ENCODE measurements around the gene AQP6. TPM values are rescaled to one million over a fixed set of nuclear protein-coding genes. Genes with fewer than 3 reads are reported as not detected.

AQP6 gene
- polyA plus RNA-seq, 1 of the 3 experiments (the other 2 are of a cell fraction), result 0.10 TPM

DNA sequence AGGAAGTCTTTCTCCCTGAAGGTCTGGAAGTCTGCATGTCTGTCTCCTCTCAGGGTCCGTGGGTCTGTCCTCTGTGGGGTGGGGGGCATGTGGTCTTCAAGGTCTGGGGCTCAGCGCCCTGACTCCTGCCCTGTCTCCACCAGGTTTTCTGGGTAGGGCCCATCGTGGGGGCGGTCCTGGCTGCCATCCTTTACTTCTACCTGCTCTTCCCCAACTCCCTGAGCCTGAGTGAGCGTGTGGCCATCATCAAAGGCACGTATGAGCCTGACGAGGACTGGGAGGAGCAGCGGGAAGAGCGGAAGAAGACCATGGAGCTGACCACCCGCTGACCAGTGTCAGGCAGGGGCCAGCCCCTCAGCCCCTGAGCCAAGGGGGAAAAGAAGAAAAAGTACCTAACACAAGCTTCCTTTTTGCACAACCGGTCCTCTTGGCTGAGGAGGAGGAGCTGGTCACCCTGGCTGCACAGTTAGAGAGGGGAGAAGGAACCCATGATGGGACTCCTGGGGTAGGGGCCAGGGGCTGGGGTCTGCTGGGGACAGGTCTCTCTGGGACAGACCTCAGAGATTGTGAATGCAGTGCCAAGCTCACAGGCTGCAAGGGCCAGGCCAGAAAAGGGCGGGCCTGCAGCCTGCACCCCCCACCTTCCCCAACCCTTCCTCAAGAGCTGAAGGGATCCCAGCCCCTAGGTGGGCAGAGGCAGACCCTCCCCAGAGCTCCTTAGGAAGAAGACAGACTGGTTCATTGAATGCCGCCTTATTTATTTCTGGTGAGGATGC is 7.7 kb upstream of the AQP6 start (continued):
- TF ChIP-seq, protein P1, sequence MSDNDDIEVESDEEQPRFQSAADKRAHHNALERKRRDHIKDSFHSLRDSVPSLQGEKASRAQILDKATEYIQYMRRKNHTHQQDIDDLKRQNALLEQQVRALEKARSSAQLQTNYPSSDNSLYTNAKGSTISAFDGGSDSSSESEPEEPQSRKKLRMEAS (IDR thresholded peaks at IDR 0.05; ENCODE audit: low read depth), result no peak
- TF ChIP-seq TEAD4 (IDR thresholded peaks at IDR 0.05; ENCODE audit: borderline replicate concordance, insufficient read depth) (no peak), CHD2 (IDR thresholded peaks at IDR 0.05; ENCODE audit: low read length, partially characterized antibody) (no peak)

DNA sequence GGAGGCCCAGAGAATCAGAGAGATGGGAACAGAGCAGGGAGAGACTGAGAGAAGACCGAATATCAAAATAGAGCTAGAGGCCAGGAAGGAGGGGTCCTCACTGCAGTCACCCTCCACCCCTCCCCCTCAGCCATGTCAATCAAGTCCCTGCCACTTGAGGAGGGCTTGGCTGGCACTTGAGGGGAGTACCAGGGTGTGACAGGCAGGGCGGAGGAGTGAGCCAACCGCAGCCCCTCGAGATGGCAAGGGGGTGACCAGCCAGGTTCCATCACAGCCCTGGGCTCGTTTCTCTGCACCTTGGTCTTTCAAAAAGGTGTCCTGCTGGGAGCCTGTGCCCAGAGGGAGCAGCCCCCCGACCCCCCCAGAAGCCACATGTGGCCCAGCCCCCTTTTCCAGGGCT is 6.9 kb upstream of the AQP6 start:
- no peaks in the 10 kb centered on the region for H3K36me3 ChIP-seq (replicated peaks in 1 of 2; ENCODE audit: control insufficient read depth in 1 of 2, insufficient read depth in 2 of 2, low read length in 1 of 2)
- TF ChIP-seq FOXJ3 (CRISPR knock-in tag; IDR thresholded peaks at IDR 0.05), result no peak
- TF ChIP-seq YY1 (IDR thresholded peaks at IDR 0.05; ENCODE audit: low read depth), result no peak
- TF ChIP-seq, protein P1 (IDR thresholded peaks at IDR 0.05; ENCODE audit: low read depth), result no peak
- TF ChIP-seq, protein P2, sequence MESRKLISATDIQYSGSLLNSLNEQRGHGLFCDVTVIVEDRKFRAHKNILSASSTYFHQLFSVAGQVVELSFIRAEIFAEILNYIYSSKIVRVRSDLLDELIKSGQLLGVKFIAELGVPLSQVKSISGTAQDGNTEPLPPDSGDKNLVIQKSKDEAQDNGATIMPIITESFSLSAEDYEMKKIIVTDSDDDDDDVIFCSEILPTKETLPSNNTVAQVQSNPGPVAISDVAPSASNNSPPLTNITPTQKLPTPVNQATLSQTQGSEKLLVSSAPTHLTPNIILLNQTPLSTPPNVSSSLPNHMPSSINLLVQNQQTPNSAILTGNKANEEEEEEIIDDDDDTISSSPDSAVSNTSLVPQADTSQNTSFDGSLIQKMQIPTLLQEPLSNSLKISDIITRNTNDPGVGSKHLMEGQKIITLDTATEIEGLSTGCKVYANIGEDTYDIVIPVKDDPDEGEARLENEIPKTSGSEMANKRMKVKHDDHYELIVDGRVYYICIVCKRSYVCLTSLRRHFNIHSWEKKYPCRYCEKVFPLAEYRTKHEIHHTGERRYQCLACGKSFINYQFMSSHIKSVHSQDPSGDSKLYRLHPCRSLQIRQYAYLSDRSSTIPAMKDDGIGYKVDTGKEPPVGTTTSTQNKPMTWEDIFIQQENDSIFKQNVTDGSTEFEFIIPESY (IDR thresholded peaks at IDR 0.05; ENCODE audit: borderline replicate concordance, low read depth), result no peak
- no peak for TF ChIP-seq JUND (IDR thresholded peaks at IDR 0.05)
- TF ChIP-seq NFIC (IDR thresholded peaks at IDR 0.05; ENCODE audit: borderline replicate concordance), result no peak
- TF ChIP-seq SIN3A (IDR thresholded peaks at IDR 0.05; ENCODE audit: borderline replicate concordance, low read depth, low read length), result no peak
- TF ChIP-seq GATA2 (CRISPR knock-in tag; IDR thresholded peaks at IDR 0.05), result no peak
- TF ChIP-seq, protein P3, sequence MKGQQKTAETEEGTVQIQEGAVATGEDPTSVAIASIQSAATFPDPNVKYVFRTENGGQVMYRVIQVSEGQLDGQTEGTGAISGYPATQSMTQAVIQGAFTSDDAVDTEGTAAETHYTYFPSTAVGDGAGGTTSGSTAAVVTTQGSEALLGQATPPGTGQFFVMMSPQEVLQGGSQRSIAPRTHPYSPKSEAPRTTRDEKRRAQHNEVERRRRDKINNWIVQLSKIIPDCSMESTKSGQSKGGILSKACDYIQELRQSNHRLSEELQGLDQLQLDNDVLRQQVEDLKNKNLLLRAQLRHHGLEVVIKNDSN (IDR thresholded peaks at IDR 0.05; ENCODE audit: borderline replicate concordance, low read depth), result no peak
- no peak for TF ChIP-seq FOXM1 (IDR thresholded peaks at IDR 0.05; ENCODE audit: low read depth)
- TF ChIP-seq MXI1 (IDR thresholded peaks at IDR 0.05; ENCODE audit: low read depth, low read length), result no peak
- TF ChIP-seq, protein P4, sequence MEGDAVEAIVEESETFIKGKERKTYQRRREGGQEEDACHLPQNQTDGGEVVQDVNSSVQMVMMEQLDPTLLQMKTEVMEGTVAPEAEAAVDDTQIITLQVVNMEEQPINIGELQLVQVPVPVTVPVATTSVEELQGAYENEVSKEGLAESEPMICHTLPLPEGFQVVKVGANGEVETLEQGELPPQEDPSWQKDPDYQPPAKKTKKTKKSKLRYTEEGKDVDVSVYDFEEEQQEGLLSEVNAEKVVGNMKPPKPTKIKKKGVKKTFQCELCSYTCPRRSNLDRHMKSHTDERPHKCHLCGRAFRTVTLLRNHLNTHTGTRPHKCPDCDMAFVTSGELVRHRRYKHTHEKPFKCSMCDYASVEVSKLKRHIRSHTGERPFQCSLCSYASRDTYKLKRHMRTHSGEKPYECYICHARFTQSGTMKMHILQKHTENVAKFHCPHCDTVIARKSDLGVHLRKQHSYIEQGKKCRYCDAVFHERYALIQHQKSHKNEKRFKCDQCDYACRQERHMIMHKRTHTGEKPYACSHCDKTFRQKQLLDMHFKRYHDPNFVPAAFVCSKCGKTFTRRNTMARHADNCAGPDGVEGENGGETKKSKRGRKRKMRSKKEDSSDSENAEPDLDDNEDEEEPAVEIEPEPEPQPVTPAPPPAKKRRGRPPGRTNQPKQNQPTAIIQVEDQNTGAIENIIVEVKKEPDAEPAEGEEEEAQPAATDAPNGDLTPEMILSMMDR (IDR thresholded peaks at IDR 0.05), result no peak
- TF ChIP-seq FOSL2 (IDR thresholded peaks at IDR 0.05; ENCODE audit: borderline replicate concordance, low read depth), result no peak
- TF ChIP-seq, protein P5, sequence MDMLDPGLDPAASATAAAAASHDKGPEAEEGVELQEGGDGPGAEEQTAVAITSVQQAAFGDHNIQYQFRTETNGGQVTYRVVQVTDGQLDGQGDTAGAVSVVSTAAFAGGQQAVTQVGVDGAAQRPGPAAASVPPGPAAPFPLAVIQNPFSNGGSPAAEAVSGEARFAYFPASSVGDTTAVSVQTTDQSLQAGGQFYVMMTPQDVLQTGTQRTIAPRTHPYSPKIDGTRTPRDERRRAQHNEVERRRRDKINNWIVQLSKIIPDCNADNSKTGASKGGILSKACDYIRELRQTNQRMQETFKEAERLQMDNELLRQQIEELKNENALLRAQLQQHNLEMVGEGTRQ (IDR thresholded peaks at IDR 0.05; ENCODE audit: borderline replicate concordance, low read depth, low read length), result no peak
- no peak for TF ChIP-seq RFX5 (IDR thresholded peaks at IDR 0.05; ENCODE audit: low read length)
- TF ChIP-seq TCF12 (IDR thresholded peaks at IDR 0.05), result no peak
- ChIA-PET CTCF (interaction anchor here (0.8 to 20.3 kb wide), 29 partner anchors 7 to 348 kb away, joined by 3 to 1401 read pairs (median 18); partner anchors contain the start of genes ASIC1, BCDIN3D, COX14 and RACGAP1), POLR2A (no interaction called here)
- no peaks in the 10 kb centered on the region for H3K79me2 ChIP-seq (ENCODE audit: insufficient read depth)
- no peak overlapping the region for H3K9ac ChIP-seq
- H3K9me3 ChIP-seq, result no peaks in the 10 kb centered on the region
- H3F3A ChIP-seq (replicated peaks; ENCODE audit: insufficient read depth), result no peaks in the 10 kb centered on the region
- H3K4me1 ChIP-seq (ENCODE audit: control insufficient read depth in 1 of 2, insufficient read depth in 2 of 2, low read depth in 1 of 2, low read length in 1 of 2), result peaks cover 10 to 19% of the 10 kb centered on the region in 2 experiments; a peak in 2 of 4 replicates
- no peaks in the 10 kb centered on the region for H3K9me2 ChIP-seq
- H3K27me3 ChIP-seq (ENCODE audit: insufficient read depth), result no peaks in the 10 kb centered on the region
- no peak for DNase-seq
- no peaks in the 10 kb centered on the region for H4K20me1 ChIP-seq (ENCODE audit: insufficient read depth)
- no peak overlapping the region for H3K27ac ChIP-seq (ENCODE audit: low read depth in 2 of 2, low read length in 1 of 2)
- no peak overlapping the region for H2AFZ ChIP-seq (ENCODE audit: low read depth)
- H3K4me2 ChIP-seq, result no peak overlapping the region
- 74% methylated on average over 6 of the region's 6 CpGs for WGBS (ENCODE audit: low lambda C conversion rate)
- no peak overlapping the region for H3K4me3 ChIP-seq (ENCODE audit: low read depth in 2 of 2, low read length in 1 of 2)

Measured in SK-N-SH (cell line).